ENCODE data around the gene MTO1.
"Not testable (repeated sequence)": the region's sequence is repeated elsewhere in the genome, so short reads cannot be mapped to it uniquely, and the experiment has no call there.

The MTO1 gene

GRCh38 chr6:73505705-73506104, 44.2 kb downstream of the MTO1 start:
- H3K4me3 ChIP-seq (ENCODE audit: low read depth in 1 of 2, low read length in 2 of 2); H3K27ac ChIP-seq (ENCODE audit: low read depth, low read length); H3K9me3 ChIP-seq (ENCODE audit: low read length); H3K9ac ChIP-seq (ENCODE audit: low read length); H3K4me1 ChIP-seq (ENCODE audit: insufficient read depth, low read length); H3K27me3 ChIP-seq (ENCODE audit: control insufficient read depth in 1 of 2, insufficient read depth in 2 of 2, low read length in 2 of 2): not testable (repeated sequence)
- peaks cover 14% of the 10 kb centered on the region for H3K36me3 ChIP-seq (ENCODE audit: insufficient read depth, low read length)

- no peak overlapping the region for H3K9ac ChIP-seq (ENCODE audit: low read length)
- no peak overlapping the region for H3K27ac ChIP-seq (ENCODE audit: low read depth, low read length)
- H3K27me3 ChIP-seq (ENCODE audit: control insufficient read depth in 1 of 2, insufficient read depth in 2 of 2, low read length in 2 of 2), result no peaks in the 10 kb centered on the region
- no peak overlapping the region for H3K4me3 ChIP-seq (ENCODE audit: low read depth in 1 of 2, low read length in 2 of 2)
- peaks cover 9% of the 10 kb centered on the region for H3K36me3 ChIP-seq (ENCODE audit: insufficient read depth, low read length)
- no peaks in the 10 kb centered on the region for H3K9me3 ChIP-seq (ENCODE audit: low read length)
- no peaks in the 10 kb centered on the region for H3K4me1 ChIP-seq (ENCODE audit: insufficient read depth, low read length)
Measured at GRCh38 chr6:73506246-73506645, 44.7 kb downstream of the MTO1 start.

- Histone ChIP-seq H3K4me3 (ENCODE audit: low read depth in 1 of 2, low read length in 2 of 2) (no peak overlapping the region), H3K27ac (ENCODE audit: low read depth, low read length) (no peak overlapping the region), H3K27me3 (ENCODE audit: control insufficient read depth in 1 of 2, insufficient read depth in 2 of 2, low read length in 2 of 2) (no peaks in the 10 kb centered on the region), H3K36me3 (ENCODE audit: insufficient read depth, low read length) (no peaks in the 10 kb centered on the region), H3K9ac (ENCODE audit: low read length) (no peak overlapping the region), H3K4me1 (ENCODE audit: insufficient read depth, low read length) (no peaks in the 10 kb centered on the region), H3K9me3 (ENCODE audit: low read length) (no peaks in the 10 kb centered on the region)
Measured at GRCh38 chr6:73508776-73509175, 47.2 kb downstream of the MTO1 start.

- no peak overlapping the region for H3K27ac ChIP-seq (ENCODE audit: low read depth, low read length)
- H3K27me3 ChIP-seq (ENCODE audit: control insufficient read depth in 1 of 2, insufficient read depth in 2 of 2, low read length in 2 of 2), result no peaks in the 10 kb centered on the region
- H3K9me3 ChIP-seq (ENCODE audit: low read length), result no peaks in the 10 kb centered on the region
- no peak overlapping the region for H3K4me3 ChIP-seq (ENCODE audit: low read depth in 1 of 2, low read length in 2 of 2)
- no peaks in the 10 kb centered on the region for H3K4me1 ChIP-seq (ENCODE audit: insufficient read depth, low read length)
- H3K36me3 ChIP-seq (ENCODE audit: insufficient read depth, low read length), result peaks cover 3% of the 10 kb centered on the region
- no peak overlapping the region for H3K9ac ChIP-seq (ENCODE audit: low read length)
Measured at GRCh38 chr6:73509851-73510250, 48.3 kb downstream of the MTO1 start.

GRCh38 chr6:73511796-73512195, 50.3 kb downstream of the MTO1 start:
- H3K9me3 ChIP-seq (ENCODE audit: low read length), result no peaks in the 10 kb centered on the region
- no peaks in the 10 kb centered on the region for H3K27me3 ChIP-seq (ENCODE audit: control insufficient read depth in 1 of 2, insufficient read depth in 2 of 2, low read length in 2 of 2)
- H3K9ac ChIP-seq (ENCODE audit: low read length), result no peak overlapping the region

GRCh38 chr6:73513496-73513854, 51.9 kb downstream of the MTO1 start:
- peaks cover 26% of the 10 kb centered on the region for H3K4me1 ChIP-seq (ENCODE audit: insufficient read depth, low read length)
- H3K9me3 ChIP-seq (ENCODE audit: low read length), result no peaks in the 10 kb centered on the region
- no peak overlapping the region for H3K4me3 ChIP-seq (ENCODE audit: low read depth in 1 of 2, low read length in 2 of 2)
- H3K36me3 ChIP-seq (ENCODE audit: insufficient read depth, low read length), result peaks cover 32% of the 10 kb centered on the region
- H3K9ac ChIP-seq (ENCODE audit: low read length), result no peak overlapping the region
- no peaks in the 10 kb centered on the region for H3K27me3 ChIP-seq (ENCODE audit: control insufficient read depth in 1 of 2, insufficient read depth in 2 of 2, low read length in 2 of 2)
- no peak overlapping the region for H3K27ac ChIP-seq (ENCODE audit: low read depth, low read length)

More at GRCh38 chr6:73511796-73512195, 50.3 kb downstream of the MTO1 start:
- Histone ChIP-seq H3K4me3 (ENCODE audit: low read depth in 1 of 2, low read length in 2 of 2) (no peak overlapping the region), H3K27ac (ENCODE audit: low read depth, low read length) (no peak overlapping the region), H3K4me1 (ENCODE audit: insufficient read depth, low read length) (peaks cover 17% of the 10 kb centered on the region), H3K36me3 (ENCODE audit: insufficient read depth, low read length) (peaks cover 20% of the 10 kb centered on the region)

GRCh38 chr6:73514746-73515110, 53.2 kb downstream of the MTO1 start:
- Histone ChIP-seq H3K27ac (ENCODE audit: low read depth, low read length) (no peak overlapping the region), H3K27me3 (ENCODE audit: control insufficient read depth in 1 of 2, insufficient read depth in 2 of 2, low read length in 2 of 2) (no peaks in the 10 kb centered on the region), H3K4me1 (ENCODE audit: insufficient read depth, low read length) (peaks cover 39% of the 10 kb centered on the region), H3K36me3 (ENCODE audit: insufficient read depth, low read length) (peaks cover 45% of the 10 kb centered on the region), H3K9me3 (ENCODE audit: low read length) (no peaks in the 10 kb centered on the region), H3K4me3 (ENCODE audit: low read depth in 1 of 2, low read length in 2 of 2) (no peak overlapping the region), H3K9ac (ENCODE audit: low read length) (no peak overlapping the region)

GRCh38 chr6:73515204-73515655, 53.7 kb downstream of the MTO1 start:
- no peaks in the 10 kb centered on the region for H3K27me3 ChIP-seq (ENCODE audit: control insufficient read depth in 1 of 2, insufficient read depth in 2 of 2, low read length in 2 of 2)
- H3K4me3 ChIP-seq (ENCODE audit: low read depth in 1 of 2, low read length in 2 of 2), result no peak overlapping the region
- H3K4me1 ChIP-seq (ENCODE audit: insufficient read depth, low read length), result peaks cover 39% of the 10 kb centered on the region
- H3K9me3 ChIP-seq (ENCODE audit: low read length), result no peaks in the 10 kb centered on the region
- H3K36me3 ChIP-seq (ENCODE audit: insufficient read depth, low read length), result peaks cover 46% of the 10 kb centered on the region
- no peak overlapping the region for H3K9ac ChIP-seq (ENCODE audit: low read length)
- no peak overlapping the region for H3K27ac ChIP-seq (ENCODE audit: low read depth, low read length)

GRCh38 chr6:73516514-73517489, 55.3 kb downstream of the MTO1 start:
- Histone ChIP-seq H3K27me3 (ENCODE audit: control insufficient read depth in 1 of 2, insufficient read depth in 2 of 2, low read length in 2 of 2) (no peaks in the 10 kb centered on the region), H3K9me3 (ENCODE audit: low read length) (no peaks in the 10 kb centered on the region), H3K36me3 (ENCODE audit: insufficient read depth, low read length) (peaks cover 46% of the 10 kb centered on the region), H3K9ac (ENCODE audit: low read length) (no peak overlapping the region), H3K4me3 (ENCODE audit: low read depth in 1 of 2, low read length in 2 of 2) (no peak overlapping the region), H3K27ac (ENCODE audit: low read depth, low read length) (peak overlapping the region; percentile 3), H3K4me1 (ENCODE audit: insufficient read depth, low read length) (peaks cover 39% of the 10 kb centered on the region)

- Histone ChIP-seq H3K27ac (ENCODE audit: low read depth, low read length) (peak overlapping the region; percentile 59), H3K36me3 (ENCODE audit: insufficient read depth, low read length) (peaks cover 46% of the 10 kb centered on the region), H3K4me3 (ENCODE audit: low read depth in 1 of 2, low read length in 2 of 2) (peak overlapping the region in 1 of 2 donors; percentile 97), H3K4me1 (ENCODE audit: insufficient read depth, low read length) (peaks cover 47% of the 10 kb centered on the region)
- H3K9me3 ChIP-seq (ENCODE audit: low read length); H3K27me3 ChIP-seq (ENCODE audit: control insufficient read depth in 1 of 2, insufficient read depth in 2 of 2, low read length in 2 of 2); H3K9ac ChIP-seq (ENCODE audit: low read length): not testable (repeated sequence)
Measured at GRCh38 chr6:73518100-73518981, 56.8 kb downstream of the MTO1 start.
